Measurements from ENCODE around the gene SF3B1.
"Not testable (repeated sequence)": the region's sequence is repeated elsewhere in the genome, so short reads cannot be mapped to it uniquely, and the experiment has no call there.

SF3B1 gene

DNA sequence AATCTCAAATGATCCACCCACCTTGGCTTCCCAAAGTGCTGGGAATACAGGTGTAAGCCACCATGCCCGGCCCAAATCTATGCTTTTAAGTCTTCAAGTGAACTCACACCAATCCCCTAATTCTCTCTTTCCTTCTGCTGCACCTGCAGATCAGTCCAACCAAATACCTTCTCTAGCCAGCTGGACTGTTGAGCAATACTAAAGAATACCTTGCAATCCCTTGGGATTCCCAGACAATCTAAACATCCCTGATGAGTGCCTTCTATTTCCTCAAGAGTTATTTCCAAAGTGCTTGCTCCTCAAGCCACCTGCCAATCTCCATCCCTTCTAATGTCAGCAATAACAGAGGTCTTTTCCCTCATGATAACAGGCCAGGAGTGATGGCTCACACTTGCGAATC lies 48.6 kb downstream of the SF3B1 start:
- no peak for DNase-seq (ENCODE audit: insufficient read length, low spot score)
- no peak for FAIRE-seq

DNA sequence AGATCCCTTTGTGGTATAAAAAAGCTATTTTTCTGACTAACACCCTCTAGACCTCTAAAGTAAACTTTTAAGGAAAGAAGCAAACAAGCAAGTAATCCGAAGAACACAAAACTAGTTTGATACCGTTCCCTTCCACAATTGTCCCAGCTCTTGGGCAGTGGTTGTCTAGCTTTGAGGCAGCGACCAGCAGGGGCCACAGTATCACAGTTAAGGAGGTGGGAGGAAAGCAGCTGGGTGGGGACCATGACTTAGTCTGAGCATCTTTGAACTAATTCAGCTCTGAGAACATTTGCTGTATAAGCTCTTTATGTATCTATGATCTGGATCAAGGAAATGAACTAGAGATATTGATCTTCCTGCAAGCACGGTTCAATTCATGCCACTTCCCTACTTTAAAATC lies 51.0 kb downstream of the SF3B1 start:
- no peak for DNase-seq (ENCODE audit: insufficient read length, low spot score)
- no peak for FAIRE-seq

- FAIRE-seq (no peak), DNase-seq (ENCODE audit: insufficient read length, low spot score) (no peak)
Measured at GRCh38 chr2:197381641-197382040, 53.2 kb downstream of the SF3B1 start.

- not testable (repeated sequence) for FAIRE-seq
Measured at GRCh38 chr2:197379918-197380309, 54.9 kb downstream of the SF3B1 start.

GRCh38 chr2:197379308-197379917 lies 55.4 kb downstream of the SF3B1 start:
- not testable (repeated sequence) for FAIRE-seq; DNase-seq (ENCODE audit: insufficient read length, low spot score)

More at GRCh38 chr2:197379918-197380309, 54.9 kb downstream of the SF3B1 start:
- not testable (repeated sequence) for DNase-seq (ENCODE audit: insufficient read length, low spot score)

- FAIRE-seq (peak; percentile 84), DNase-seq (ENCODE audit: insufficient read length, low spot score) (peak; percentile 45)
Measured at GRCh38 chr2:197378494-197379307, 56.1 kb downstream of the SF3B1 start.

- DNase-seq (ENCODE audit: insufficient read length, low spot score), result no peak
Measured at GRCh38 chr2:197378086-197378485, 56.7 kb downstream of the SF3B1 start.

GRCh38 chr2:197377670-197378069 lies 57.2 kb downstream of the SF3B1 start:
- no peak for DNase-seq (ENCODE audit: insufficient read length, low spot score)
- FAIRE-seq, result peak; percentile 21

More at GRCh38 chr2:197378086-197378485, 56.7 kb downstream of the SF3B1 start:
- no peak for FAIRE-seq

DNA sequence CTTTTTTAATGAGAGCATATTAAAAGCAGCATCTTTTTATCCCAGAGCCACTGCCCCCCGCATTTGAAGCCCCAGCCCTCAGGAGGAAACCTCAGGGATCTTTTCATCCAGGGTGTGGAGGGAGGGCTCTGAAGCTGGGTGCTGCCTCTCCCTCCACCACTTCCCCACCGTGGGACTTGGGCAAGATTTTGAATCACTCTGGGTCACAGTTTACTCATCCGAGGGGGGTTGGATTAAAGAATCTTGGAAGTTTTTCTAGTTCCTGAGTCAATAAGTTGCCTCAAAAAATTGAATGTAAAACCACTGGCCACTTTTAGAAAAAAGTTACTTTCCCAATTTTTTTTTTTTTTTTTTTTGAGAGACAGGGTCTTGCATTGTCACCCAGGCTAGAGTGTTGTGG lies 62.2 kb downstream of the SF3B1 start:
- DNase-seq (ENCODE audit: insufficient read length, low spot score) (no peak), FAIRE-seq (no peak)

GRCh38 chr2:197370664-197371063 lies 64.2 kb downstream of the SF3B1 start:
- not testable (repeated sequence) for FAIRE-seq; DNase-seq (ENCODE audit: insufficient read length, low spot score)

DNA sequence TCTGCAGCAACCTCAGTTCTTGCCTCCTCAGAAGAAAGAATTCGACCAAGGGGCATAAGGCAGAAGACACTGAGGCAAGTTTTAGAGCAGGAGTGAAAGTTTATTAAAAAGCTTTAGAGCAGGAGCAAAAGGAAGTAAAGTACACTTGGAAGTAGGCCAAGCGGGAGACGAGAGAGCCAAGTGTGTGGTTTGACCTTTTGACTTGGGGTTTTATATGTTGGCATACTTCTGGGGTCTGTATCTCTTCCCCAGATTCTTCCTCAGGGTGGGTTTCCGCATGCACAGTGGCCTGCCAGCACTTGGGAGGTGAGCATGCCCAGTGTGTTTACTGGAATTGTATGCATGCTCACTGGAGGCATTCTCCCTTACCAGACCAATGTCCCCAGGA lies 64.9 kb downstream of the SF3B1 start:
- FAIRE-seq, result no peak
- no peak for DNase-seq (ENCODE audit: insufficient read length, low spot score)

- FAIRE-seq (no peak), DNase-seq (ENCODE audit: insufficient read length, low spot score) (no peak)
Measured at GRCh38 chr2:197369228-197369932, 65.4 kb downstream of the SF3B1 start.

DNA sequence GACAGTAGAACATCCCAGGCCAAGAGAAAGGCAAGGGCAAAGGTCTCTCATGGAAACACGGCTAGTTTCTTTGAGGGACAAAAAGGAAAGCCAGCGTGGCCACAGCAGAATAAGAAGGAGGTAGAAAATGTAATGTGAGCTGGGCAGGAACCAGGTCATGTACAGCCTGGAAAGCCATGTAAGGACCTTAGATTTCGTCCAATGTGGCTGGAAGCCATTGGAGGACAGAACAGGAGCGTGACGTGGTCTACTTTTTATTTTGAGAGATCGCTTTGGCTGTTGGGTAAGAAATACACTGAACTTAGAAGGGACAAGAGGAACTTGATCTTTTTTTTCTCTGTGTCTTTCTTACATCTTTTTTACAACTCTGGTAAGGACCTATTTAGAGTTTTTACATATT lies 66.4 kb downstream of the SF3B1 start:
- FAIRE-seq (peak; percentile 47), DNase-seq (ENCODE audit: insufficient read length, low spot score) (no peak)

GRCh38 chr2:197363998-197364397 lies 70.8 kb downstream of the SF3B1 start:
- DNase-seq (ENCODE audit: insufficient read length, low spot score), result no peak
- no peak for FAIRE-seq

- FAIRE-seq, result no peak
- DNase-seq (ENCODE audit: insufficient read length, low spot score), result no peak
Measured at GRCh38 chr2:197360744-197361156, 74.1 kb downstream of the SF3B1 start.

DNA sequence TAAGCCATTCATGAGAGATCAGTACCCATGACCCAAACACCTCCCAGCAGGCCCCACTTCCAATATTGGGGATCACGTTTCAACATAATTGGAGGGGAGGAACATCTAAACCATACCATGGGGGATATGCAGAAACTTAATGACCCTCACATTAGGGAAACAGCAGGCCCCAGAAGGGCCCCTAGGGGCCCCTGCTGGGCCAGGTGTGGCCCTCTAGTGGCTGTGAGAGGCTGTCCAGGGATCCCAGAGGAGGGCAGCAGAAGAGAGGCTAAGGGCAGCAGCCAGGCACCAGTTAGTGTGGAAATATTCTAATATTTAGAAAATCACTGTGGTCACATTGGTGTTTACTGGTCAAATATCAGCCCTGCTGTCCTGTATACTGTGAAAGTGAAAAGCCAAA lies 75.0 kb downstream of the SF3B1 start:
- no peak for DNase-seq (ENCODE audit: insufficient read length, low spot score)
- no peak for FAIRE-seq

DNA sequence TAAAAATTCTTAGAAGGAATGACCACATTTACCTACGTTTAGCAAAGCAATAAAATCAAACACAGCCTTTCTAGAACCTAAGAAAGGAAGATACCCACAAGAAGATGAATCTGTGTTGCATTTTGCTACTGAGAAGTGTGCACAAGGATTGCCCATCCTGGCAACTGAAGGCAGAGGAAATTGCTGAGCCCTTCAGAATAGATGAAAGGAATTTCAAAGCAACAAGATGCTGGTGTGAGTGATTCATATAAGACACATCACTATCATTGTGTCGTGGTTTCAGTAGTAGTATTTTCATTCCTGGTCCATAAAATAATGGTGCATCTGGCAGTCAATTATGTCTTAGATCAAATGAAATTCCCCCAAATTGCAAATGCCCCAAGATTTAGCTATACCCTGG lies 75.9 kb downstream of the SF3B1 start:
- FAIRE-seq (no peak), DNase-seq (ENCODE audit: insufficient read length, low spot score) (no peak)

DNA sequence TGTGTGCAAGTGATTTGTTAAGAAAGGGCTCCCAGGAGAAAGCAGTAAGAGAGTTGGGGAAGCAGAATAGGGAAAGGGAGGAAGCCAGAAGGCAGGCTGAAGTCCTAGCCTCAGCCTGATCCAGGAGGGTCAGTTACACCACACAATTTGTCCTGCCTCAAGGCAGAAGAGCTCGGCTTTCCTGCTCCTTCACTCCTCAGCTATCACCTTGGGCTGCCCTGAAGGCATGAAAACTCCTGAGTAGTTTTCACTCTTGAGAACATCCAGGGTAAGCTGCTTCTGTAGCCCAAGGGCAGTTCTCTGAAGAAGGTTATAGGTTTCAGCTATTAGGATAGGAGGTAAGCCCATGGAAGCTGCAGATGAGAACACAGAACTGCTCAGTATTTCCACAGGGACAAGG lies 76.8 kb downstream of the SF3B1 start:
- FAIRE-seq (no peak), DNase-seq (ENCODE audit: insufficient read length, low spot score) (no peak)

GRCh38 chr2:197356136-197356535 lies 78.7 kb downstream of the SF3B1 start:
- no peak for FAIRE-seq
- DNase-seq (ENCODE audit: insufficient read length, low spot score), result no peak

DNA sequence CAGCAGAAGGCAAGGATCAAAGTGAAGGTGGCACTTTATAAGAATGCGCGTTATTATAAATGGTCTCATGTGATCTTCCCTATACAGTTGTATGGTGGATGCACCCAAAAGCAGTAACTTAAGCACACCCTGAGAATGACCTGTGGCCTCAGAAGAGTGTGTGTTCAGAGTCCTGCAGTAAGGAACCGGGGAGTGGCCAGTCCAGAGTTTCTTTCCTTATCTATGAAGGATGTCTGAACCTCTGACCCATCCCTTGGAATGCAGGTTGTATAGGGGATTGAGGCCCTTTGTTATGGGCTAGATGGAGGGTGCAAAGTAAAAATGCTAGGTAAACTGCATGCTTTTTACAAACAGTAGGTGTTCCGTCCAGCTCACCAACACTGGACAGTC lies 80.7 kb downstream of the SF3B1 start:
- FAIRE-seq (no peak), DNase-seq (ENCODE audit: insufficient read length, low spot score) (no peak)

DNA sequence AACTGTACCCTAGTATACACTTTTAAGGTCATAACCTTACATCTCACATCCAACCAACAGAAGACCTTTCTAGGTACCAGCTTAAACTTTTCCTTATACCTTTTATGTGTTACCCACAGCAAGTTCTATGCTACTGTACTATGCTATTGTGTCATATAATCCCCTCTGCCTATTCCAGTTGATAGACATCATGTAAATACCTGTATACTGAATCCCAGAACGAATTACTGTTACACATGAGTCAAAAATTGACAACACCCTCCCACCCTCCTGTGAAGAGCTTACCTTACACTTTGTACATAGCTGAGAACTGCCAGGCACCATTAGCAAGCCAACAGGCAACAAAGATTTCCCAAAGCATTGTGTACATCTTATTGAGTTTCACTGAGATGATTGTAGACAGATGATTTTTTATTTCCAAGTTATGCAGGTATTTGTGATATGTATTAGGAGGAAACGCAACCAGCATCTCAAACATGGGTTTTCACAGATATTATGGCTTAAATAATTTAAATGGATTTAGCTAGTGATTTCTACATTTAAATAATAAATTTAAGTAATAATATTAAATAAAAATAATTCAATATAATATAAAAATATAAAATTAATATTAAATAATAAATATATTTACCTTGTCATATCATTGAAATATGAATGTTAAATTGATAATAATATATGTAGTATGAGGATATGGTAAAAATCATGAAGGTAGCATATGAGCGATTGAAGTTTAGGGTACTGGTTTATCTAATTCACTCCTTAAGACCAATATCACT lies 81.2 kb downstream of the SF3B1 start:
- DNase-seq (ENCODE audit: insufficient read length, low spot score) (no peak), FAIRE-seq (no peak)

Measured in GM19239 (cell line).